Measurements from ENCODE around the gene GPR137B.

GPR137B gene

DNA sequence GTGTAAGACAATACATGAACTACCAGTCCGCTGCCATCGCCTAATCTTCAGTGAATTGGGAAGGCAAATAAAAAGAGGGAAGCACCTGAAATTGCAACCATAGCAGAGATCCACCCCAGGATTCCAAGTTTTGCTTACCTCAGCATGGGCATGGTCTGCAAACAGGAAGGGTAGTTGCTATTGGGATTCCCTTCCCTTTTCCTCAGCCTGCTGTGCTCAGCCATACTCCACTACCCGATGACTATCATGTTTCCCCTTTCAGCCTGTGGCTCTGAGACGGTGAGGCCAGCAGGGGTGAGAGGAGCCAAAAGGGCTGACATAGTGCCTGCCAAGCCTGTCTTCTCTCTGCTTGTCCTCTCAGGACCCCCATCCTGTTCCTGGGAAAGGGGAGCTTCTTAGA, 64.2 kb downstream of the GPR137B start:
- DNase-seq, result no peak

DNA sequence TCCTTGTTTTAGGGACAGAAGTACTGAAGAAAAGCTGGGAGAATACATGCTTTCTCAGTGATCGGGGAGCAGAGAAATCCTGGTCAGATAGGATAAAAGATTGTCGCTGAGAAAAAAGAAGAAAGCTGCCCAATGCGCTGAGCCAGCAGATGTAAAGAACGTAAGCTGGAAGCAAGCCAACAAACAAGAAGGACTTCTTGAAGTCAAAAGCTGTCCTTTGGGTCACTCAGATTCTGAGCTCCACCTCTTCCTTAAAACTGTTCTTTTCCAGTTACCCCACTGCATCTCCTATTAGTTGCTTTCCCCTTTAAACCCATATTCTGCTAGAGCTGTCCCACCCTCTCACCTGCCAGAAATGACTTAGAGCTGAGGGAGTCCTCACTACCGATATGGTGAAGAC, 64.8 kb downstream of the GPR137B start:
- DNase-seq, result no peak

DNA sequence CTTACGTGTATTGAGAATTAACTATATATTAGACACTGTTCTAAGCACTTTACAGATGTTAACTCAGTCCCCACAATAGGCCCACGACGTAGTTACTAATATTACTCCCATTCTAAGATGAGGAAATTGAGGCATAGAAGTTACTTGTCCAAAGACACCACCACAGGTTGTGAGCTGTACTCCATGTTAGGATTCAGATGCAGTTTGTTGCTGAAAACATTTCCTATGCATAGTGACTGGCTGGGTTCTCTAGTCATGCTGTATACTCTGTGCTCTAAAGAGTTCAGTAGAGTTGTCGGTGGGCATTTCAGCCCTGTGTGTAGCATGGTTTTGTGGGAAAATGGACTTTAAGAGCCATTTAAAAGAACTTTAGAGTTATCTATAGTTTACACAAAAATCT, 65.2 kb downstream of the GPR137B start:
- DNase-seq, result no peak

DNA sequence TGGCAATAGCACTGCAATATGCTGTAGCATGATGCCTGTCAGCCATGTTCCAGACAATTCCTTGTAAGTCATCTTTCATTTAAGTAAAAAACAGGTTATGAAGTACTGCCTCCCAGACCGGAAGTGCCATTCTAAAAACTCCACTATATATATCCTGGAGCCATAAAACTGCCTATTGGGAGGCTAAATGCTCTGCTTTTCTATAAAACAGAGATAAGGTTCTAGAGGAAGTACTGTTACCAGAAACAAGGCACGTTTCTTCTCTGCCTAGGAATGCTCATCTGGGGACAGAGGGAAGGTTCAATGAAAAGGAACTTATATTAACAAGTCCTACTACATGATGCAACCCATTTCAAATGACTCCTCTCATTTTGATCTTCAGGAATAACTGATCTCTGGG, 66.8 kb downstream of the GPR137B start:
- DNase-seq, result no peak

DNA sequence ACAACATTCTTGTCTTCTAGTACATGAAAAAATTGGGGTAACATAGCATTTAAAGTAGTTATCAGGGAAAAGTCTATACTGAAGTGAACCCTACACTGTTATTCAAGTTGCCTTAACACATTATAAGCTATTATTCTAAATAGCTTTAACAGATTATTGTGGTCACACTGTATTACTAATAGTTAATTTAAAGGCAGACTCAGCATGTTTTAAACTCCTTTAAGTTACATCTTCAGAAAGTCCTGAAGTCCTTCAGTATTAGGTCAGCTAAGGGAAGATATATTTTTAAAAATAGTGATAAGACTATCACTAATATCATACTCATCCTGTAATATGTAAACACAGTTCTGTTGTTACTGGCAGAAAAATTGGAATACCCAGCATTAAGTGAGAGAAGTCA, 67.4 kb downstream of the GPR137B start:
- no peak for DNase-seq

DNA sequence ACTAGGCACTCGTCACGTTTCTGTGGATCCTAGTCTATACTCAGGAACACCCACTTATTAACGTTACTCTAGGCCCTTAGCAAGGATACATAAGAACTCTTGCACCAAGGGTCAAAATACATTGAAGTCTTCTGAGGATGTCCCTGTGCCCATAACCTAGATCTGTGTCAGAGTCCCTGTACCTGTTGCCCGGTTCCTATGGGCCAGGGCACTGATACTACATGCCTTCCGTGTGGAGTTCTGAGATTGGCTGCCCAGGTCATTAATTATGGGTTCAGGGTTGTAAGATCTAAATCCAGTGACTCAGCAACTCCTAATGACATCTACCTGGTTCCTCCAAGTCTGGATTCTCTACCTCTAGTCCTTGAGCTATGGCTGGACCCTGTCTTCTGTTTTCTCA, 69.5 kb downstream of the GPR137B start:
- no peak for DNase-seq

DNA sequence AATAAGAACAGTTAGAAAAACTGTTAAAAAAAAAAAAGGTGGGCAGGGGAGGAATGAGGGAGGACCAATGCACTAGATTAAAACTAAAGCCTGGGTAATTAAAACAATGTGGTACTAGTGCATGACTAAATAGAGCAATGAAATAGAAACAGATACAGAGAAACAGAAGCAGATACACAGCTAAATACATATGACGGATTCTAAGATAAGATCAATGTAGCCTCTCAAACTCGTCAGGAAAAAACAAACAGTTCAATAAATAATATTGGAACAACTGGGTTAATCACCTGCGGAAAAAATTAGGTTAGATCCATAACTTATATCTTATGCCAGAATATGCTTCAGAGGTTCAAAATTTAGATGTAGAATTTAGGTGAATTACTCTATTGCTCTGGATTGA, 71.2 kb downstream of the GPR137B start:
- no peak for DNase-seq

DNA sequence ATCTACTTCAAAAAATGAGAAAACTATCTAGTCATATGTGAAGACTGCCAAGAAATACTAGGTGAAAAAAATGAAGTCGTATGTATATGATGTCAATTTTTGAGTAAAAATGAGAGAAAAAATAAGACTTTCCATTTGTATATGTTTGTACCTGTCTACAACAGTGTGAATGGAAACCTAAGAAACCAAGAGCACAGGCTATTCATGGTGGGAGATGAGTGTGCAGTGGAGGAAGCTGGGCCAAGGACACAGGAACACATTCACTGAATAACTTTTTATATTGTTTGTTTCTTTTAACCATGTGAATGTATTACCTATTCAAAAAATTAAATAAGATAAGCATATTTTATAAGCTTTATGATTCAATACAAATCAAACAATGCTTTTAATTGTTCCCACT, 72.4 kb downstream of the GPR137B start:
- DNase-seq, result no peak

DNA sequence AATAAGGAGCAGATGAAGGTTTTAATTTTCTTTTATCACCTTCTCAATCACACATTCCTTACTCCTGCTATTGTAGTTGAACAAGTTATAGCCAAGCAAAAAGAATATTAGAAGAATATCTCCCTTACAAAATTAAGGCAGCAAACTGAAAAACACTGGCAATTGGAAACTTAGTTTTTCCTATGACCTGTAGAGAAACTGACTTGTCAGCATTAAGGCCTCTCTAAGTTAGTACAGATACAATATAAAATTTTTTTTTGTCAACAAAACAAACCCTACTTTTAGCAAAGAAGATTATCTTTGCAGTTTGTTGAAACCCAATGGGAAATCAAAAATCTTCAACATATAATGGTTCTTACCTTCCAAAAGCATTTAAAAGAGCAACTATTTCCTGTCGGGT, 78.1 kb downstream of the GPR137B start:
- DNase-seq, result no peak

DNA sequence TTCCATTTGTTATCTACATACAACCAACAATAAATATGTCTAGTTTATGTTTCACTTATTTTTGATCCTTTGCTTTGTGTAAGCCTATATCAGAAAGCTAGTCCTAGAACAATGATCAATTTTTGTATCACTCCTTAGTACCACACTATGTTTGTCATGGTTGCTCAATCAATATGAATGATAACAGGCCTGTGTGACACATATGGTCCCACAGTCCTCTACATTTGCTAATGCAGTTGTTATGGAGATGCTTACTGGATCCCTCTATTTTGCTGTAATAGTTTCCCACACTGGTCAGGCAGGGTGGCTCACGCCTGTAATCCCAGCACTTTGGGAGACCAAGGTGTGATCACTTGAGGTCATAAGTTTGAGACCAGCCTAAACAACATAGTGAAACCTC, 80.3 kb downstream of the GPR137B start:
- no peak for DNase-seq

DNA sequence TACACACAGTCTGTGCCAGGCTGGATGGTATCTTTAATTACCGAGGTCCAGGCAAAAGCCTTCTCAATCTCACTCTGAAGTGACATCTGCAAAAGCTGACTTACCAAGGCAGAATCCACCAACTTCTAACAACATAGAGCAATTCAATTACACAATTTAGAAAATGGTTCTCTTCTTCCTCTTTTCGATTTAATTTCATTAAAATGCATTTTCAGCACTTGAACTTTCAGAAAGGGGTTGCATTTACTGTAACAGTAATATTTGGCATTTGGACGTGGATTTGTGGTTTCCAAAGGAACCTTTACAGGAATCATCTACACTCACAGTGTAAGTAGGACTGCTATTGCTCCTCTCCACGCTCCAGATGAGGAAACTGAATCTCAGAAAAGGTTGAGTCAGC, 86.1 kb downstream of the GPR137B start:
- no peak for DNase-seq

DNA sequence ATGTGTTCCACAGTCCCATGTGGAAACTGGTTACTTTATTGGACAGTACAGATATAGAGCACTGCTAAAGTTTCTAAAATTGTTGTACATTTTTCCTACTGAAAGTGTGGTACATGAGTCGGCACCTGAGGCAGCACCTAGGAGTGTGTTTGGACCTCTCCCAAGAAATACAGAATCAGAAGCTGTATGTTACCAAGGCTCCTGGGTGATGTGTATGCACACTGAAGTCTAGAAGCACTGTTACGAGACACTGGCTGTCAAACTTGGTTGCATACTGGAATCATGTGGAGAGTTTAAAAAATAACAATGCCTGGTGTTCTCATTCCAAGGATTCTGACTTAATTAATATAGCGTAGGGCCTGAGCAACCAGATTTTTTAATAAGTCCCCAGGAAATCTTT, 92.8 kb downstream of the GPR137B start:
- no peak for DNase-seq

DNA sequence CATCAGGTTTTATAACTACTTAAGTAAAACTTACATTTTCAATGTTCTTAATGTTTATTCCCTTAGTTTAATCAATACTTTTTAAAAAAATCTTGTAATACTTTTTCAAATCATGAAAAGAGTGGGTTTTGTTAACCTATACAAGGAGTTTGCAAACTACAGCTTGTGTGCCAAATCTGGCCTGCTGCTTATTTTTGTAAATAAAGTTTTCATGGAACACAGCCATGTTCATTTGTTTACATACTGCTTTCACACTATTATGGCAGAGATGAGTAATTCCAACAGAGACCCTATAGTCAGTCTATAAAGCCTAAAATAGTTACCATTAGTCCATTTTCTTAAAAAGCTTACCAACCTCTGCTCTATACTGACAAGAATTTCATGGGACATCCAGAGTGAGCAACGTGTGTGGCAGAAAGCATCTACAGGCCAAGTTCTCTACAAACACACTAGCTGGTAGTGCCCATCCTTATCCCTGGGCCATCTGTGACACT, 96.8 kb downstream of the GPR137B start:
- no peak for DNase-seq

DNA sequence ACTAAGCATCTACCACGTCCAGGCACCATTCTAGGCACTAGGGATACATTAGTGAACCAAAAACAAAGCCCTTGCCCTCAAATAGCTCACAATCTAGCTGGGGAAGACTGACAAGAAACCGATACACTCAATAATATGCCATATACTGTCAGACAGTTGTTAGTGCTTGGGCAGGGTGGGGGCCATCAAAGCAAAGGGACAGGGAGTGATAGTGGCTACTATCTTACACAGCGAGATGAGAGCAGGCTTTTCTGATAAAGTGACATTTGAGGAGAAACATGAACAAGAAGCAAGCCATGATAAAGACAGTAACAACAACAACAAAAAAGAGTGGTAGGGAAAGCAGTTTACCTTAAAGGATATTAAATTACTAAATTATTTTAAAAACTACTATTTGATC, 98.3 kb downstream of the GPR137B start:
- no peak for DNase-seq

DNA sequence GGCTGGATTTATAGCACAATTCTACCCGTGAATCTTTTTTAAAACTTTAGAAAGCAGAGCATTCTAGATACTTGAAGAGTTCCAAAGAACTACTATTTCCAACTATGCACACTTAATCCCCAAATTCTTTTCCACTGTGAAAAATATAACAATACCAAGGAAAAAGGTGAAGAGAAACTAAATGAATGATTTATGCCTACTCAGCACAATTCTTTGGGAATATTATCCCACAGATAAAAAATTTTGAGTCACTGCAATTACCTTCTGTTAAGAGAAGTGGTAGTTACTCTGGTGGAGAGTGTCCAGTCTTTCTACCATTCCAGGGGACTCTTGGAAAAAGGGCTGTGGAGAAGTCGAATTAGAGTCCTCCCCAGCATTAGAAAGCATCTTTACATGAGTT, 100.2 kb downstream of the GPR137B start:
- no peak for DNase-seq

DNA sequence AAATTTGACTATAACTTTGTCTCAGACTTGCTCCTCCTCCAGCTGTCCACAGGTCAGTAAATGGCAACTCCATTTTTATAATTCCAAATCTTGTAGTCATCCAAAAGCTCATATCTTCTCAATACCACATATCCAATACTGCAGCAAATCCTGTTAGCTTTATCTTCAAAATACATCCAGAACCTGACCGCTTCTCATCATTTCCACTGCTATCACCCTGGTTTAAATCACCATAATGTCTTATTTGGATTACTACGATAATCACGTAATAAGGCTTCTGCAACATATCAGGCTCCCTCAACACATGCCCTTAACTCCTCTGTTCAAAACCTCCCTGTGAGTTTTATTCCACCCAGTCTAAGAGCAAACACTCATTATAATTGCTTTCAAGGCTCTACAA, 104.9 kb downstream of the GPR137B start:
- DNase-seq, result no peak

DNA sequence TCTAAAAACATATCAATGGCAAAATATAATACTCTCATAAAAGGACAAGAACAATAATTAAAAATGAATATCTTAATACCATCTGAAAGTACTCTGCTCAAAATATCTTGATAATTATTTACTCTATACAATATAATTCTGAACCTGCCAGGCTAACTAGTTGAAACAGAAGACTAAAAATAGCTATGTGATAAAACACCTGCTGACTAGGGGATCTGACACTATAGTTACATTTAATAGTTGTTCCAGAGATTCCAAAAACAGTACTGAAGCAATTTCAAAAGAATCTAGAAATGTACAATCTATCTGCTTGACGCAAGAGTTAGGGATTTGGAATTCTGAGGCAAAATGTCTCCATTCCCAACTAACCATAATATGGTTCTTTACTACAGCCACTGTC, 109.2 kb downstream of the GPR137B start:
- DNase-seq, result no peak

DNA sequence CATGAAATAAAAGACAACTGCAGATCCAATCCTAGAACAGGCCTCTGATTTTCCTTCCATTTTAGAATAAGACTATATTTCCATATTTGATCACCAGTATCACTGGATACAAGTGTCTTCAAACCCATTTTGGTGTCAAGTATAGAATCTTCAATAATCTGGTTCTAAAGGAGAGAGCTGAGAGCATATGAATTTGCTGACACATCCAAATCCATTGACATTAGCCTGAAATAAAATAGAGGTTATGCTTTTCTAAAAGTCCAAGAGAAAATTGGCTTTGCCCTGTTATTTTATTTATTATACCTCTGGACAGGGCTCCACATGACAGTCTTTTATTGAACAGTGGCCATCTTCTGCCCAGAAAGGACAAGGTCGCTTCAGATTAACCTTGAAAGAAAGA, 110.8 kb downstream of the GPR137B start:
- DNase-seq, result no peak

DNA sequence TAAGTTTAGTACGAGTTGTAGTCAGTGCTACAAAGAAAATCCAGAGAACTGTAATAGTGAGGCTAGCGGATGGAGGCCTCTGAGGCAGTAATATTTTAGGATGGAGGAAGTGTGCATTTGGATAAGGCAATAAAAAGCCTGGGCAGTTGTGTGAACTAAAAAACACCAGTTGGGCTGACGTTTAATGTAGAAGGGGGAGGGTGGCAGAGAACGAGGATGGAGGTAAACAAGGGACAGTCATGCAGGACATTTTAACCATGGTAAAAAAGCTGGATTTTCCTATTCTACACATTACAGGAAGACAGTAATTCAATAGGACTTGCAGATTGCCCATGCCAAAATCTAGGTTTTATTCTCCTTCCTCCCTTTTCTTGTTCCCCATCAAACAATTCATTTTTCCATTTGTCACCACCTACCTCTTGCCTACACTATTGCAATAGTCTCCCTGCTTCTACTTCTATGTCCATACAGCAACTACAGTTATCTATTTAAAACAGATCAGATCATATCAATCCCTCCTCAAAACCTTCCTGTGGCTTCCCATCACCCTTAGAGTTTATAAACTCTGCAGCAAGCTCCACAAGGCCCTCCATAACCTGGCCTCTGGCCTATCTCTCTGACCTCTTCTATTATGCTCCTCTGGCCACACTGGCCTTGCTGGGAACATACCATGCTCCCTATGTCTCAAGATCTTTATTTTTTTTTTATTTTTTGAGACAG, 111.7 kb downstream of the GPR137B start:
- no peak for DNase-seq

DNA sequence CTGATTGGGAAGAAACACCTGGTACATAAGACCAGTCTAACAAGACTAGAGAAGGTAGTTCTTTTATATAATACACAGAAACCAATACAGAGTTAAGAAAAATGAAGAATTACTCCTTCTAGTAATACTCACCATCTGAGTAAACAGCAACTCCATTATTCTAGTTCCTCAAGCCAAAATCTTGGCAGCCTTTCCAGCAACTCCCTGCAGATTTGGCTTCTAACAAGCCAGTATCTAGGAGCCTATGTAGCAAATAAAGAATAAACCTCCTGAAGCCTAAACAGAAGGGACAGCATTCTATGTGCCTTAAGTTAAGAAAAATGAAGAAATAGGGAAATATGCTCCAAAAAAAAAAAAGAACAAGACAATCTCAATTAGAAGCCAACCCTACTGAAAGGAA, 114.9 kb downstream of the GPR137B start:
- no peak for DNase-seq

DNA sequence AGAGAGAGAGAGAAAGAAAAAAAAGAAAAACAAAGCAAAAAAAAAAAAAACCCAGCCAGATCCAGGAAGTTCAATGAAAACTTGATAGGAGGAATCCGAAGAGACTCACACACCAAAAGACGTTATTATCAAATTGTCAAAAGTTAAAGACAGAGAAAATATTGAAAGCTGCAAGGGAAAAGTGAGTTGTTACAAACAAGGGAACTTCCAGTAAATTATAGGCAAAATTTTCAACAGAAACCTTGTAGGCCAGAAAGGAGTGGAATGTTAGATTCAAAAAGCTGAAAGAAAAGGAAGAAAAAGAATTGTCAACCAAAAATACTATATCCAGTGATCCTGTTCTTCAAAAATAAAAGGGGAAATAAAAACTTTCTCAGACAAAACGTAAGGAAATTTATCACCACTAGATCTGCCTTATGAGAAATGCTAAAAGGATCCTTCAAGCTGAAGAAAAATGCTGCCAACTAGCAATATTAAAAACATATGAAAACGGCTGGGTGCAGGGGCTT, 115.8 kb downstream of the GPR137B start:
- DNase-seq, result no peak

Data from NCI-H187 treated with DMSO at 0.1 percent for 48 hours (cell line).